H9 (cell line): ENCODE measurements around the gene CDYL2. TPM values are rescaled to one million over a fixed set of nuclear protein-coding genes. Genes with fewer than 3 reads are reported as not detected.

ENCODE experiments used
- DNase-seq: peaks from one replicate; pipeline ENCODE4 v3.0.0-alpha.2; 2017
- H2AFZ ChIP-seq: one replicate; pipeline ENCODE4 v1.6.1; 2013; ENCODE audit warnings: mild to moderate bottlenecking, low read length, control low read depth, moderate library complexity
- H2AK5ac ChIP-seq: 2 replicates; pipeline ENCODE4 v1.6.1; 2013; ENCODE audit warnings: low read length, control low read depth, mixed read lengths; ENCODE audit not compliant: insufficient read length
- H2BK120ac ChIP-seq: one replicate; pipeline ENCODE4 v1.6.1; 2013; ENCODE audit warnings: low read depth, mild to moderate bottlenecking, low read length, control low read depth, inconsistent platforms; ENCODE audit not compliant: poor library complexity, severe bottlenecking
- H2BK12ac ChIP-seq: 2 replicates; pipeline ENCODE4 v1.6.1; 2013; ENCODE audit warnings: low read length, control low read depth, mixed read lengths, low read depth; ENCODE audit not compliant: insufficient read length
- H2BK15ac ChIP-seq: 2 replicates; pipeline ENCODE4 v1.6.1; 2013; ENCODE audit warnings: low read depth, low read length, control low read depth
- H2BK20ac ChIP-seq: one replicate; pipeline ENCODE4 v1.6.1; 2013; ENCODE audit warnings: low read depth, mild to moderate bottlenecking, low read length, control low read depth, inconsistent platforms; ENCODE audit not compliant: poor library complexity, severe bottlenecking
- H2BK5ac ChIP-seq: 2 replicates; pipeline ENCODE4 v1.6.1; 2013; ENCODE audit warnings: low read length, control low read depth, mixed read lengths; ENCODE audit not compliant: insufficient read length
- H3K14ac ChIP-seq: 2 replicates; pipeline ENCODE4 v1.6.1; 2013; ENCODE audit warnings: low read length, control low read depth; ENCODE audit not compliant: insufficient read depth
- H3K18ac ChIP-seq: 2 replicates; pipeline ENCODE4 v1.6.1; 2013; ENCODE audit warnings: low read depth, mild to moderate bottlenecking, mixed read lengths, low read length, control low read depth; ENCODE audit not compliant: insufficient read length
- H3K23ac ChIP-seq: 2 replicates; pipeline ENCODE4 v1.6.1; 2013; ENCODE audit warnings: low read length, control low read depth, mixed read lengths, low read depth; ENCODE audit not compliant: insufficient read length
- H3K23me2 ChIP-seq: 2 replicates; pipeline ENCODE4 v1.6.1; 2013; ENCODE audit warnings: low read depth, mild to moderate bottlenecking, mixed read lengths, low read length, control low read depth; ENCODE audit not compliant: insufficient read length, poor library complexity, severe bottlenecking
- H3K27ac ChIP-seq: 2 replicates; pipeline ENCODE4 v1.5.1; 2013; ENCODE audit warnings: low read length, control low read depth, mixed read lengths, low read depth; ENCODE audit not compliant: insufficient read length
- H3K27me3 ChIP-seq: 2 replicates; pipeline ENCODE4 v1.6.1; 2013; ENCODE audit warnings: low read length, control low read depth, inconsistent platforms; ENCODE audit not compliant: insufficient read depth
- H3K4ac ChIP-seq: 2 replicates; pipeline ENCODE4 v1.6.1; 2013; ENCODE audit warnings: low read depth, mild to moderate bottlenecking, control low read depth, inconsistent platforms, low read length, moderate library complexity
- H3K4me1 ChIP-seq: 2 replicates; pipeline ENCODE4 v1.6.1; 2013; ENCODE audit warnings: low read length, control low read depth, inconsistent platforms; ENCODE audit not compliant: insufficient read depth
- H3K4me2 ChIP-seq: 2 replicates; pipeline ENCODE4 v1.6.1; 2013; ENCODE audit warnings: low read length, control low read depth, mixed read lengths; ENCODE audit not compliant: insufficient read length, insufficient read depth
- H3K56ac ChIP-seq: 2 replicates; pipeline ENCODE4 v1.6.1; 2013; ENCODE audit warnings: low read depth, mild to moderate bottlenecking, mixed read lengths, low read length, control low read depth; ENCODE audit not compliant: insufficient read length
- H3K79me1 ChIP-seq: 2 replicates; pipeline ENCODE4 v1.6.1; 2013; ENCODE audit warnings: low read depth, mild to moderate bottlenecking, moderate library complexity, low read length, control low read depth, inconsistent platforms; ENCODE audit not compliant: insufficient read depth, poor library complexity, severe bottlenecking
- H3K79me2 ChIP-seq: 2 replicates; pipeline ENCODE4 v1.6.1; 2013; ENCODE audit warnings: low read length, control low read depth, inconsistent platforms; ENCODE audit not compliant: insufficient read depth
- H3K9ac ChIP-seq: 2 replicates; pipeline ENCODE4 v1.6.1; 2013; ENCODE audit warnings: low read length, control low read depth, mixed read lengths; ENCODE audit not compliant: insufficient read length; ENCODE audit errors: extremely low read depth
- H3K9me3 ChIP-seq: one replicate; pipeline ENCODE4 v1.6.1; 2013; ENCODE audit warnings: low read depth, low read length, inconsistent platforms; ENCODE audit not compliant: control insufficient read depth
- H3T11ph ChIP-seq: one replicate; pipeline ENCODE4 v1.6.1; 2013; ENCODE audit warnings: mild to moderate bottlenecking, low read length, control low read depth, inconsistent platforms
- H4K20me1 ChIP-seq: one replicate; pipeline ENCODE4 v1.6.1; 2013; ENCODE audit not compliant: control insufficient read depth, insufficient read length, insufficient read depth
- H4K5ac ChIP-seq: 2 replicates; pipeline ENCODE4 v1.6.1; 2013; ENCODE audit warnings: low read depth, mild to moderate bottlenecking, mixed read lengths, low read length, control low read depth; ENCODE audit not compliant: insufficient read length
- H4K8ac ChIP-seq: replicated peaks from 2 replicates; pipeline ENCODE4 v1.6.1; 2013; ENCODE audit warnings: low read length, control low read depth, mixed read lengths, low read depth; ENCODE audit not compliant: insufficient read length
- H4K91ac ChIP-seq: 2 replicates; pipeline ENCODE4 v1.6.1; 2013; ENCODE audit warnings: low read depth, mild to moderate bottlenecking, moderate library complexity, mixed read lengths, low read length, control low read depth; ENCODE audit not compliant: insufficient read length
- H3K27ac Mint-ChIP-seq, 3 experiments: 2 replicates in 2 of 3; 3 replicates in 1 of 3; pipeline ENCODE4 v1.8.0; 2020 to 2021; ENCODE audit warnings: mixed read lengths in 3 of 3, mild to moderate bottlenecking in 1 of 3, moderate library complexity in 1 of 3
- H3K27me3 Mint-ChIP-seq: 2 replicates; pipeline ENCODE4 v1.8.0; 2021; ENCODE audit warnings: low read depth, mild to moderate bottlenecking, moderate library complexity, mixed read lengths
- H3K36me3 Mint-ChIP-seq, 3 experiments: 2 replicates in 2 of 3; 3 replicates in 1 of 3; pipeline ENCODE4 v1.8.0; 2020 to 2021; ENCODE audit warnings: low read depth in 3 of 3, mixed read lengths in 3 of 3; ENCODE audit not compliant: insufficient read depth in 1 of 3
- H3K4me1 Mint-ChIP-seq, 2 experiments: 2 replicates each; pipeline ENCODE4 v1.8.0; 2020; ENCODE audit warnings: mixed read lengths in 2 of 2
- H3K4me3 Mint-ChIP-seq, 2 experiments: 2 replicates in 1 of 2; 3 replicates in 1 of 2; pipeline ENCODE4 v1.8.0; 2020 to 2021; ENCODE audit warnings: mild to moderate bottlenecking in 2 of 2, mixed read lengths in 2 of 2, moderate library complexity in 1 of 2
- H3K9me3 Mint-ChIP-seq, 2 experiments: 2 replicates in 1 of 2; 3 replicates in 1 of 2; pipeline ENCODE4 v1.8.0; 2020; ENCODE audit warnings: mild to moderate bottlenecking in 2 of 2, mixed read lengths in 2 of 2, moderate library complexity in 1 of 2
- WGBS: extraction: QIAGEN DNeasy Blood & Tissue Kit; methylation state at CpG from one replicate; pipeline ENCODE4 v1.1.7; 2013; ENCODE audit warnings: missing lambda C conversion rate, low lambda C conversion rate, mixed read lengths; ENCODE audit not compliant: insufficient read length; ENCODE audit errors: extremely low coverage; 5-methylcytosine and 5-hydroxymethylcytosine counted together
- total RNA-seq: library from RNA; stranded (reverse); gene quantifications from 2 replicates; pipeline ENCODE4 v1.2.1, GENCODE V29; 2021
- TF ChIP-seq, protein P1 (sequence below): fragments of 200-600 bp; sonication (generic); conservative IDR thresholded peaks from 3 replicates; pipeline ENCODE4 v1.8.0; 2021; ENCODE audit warnings: antibody characterized with exemption, mild to moderate bottlenecking

Gene CDYL2
- total RNA-seq, 1 experiment from 2014 or later = 4.2 TPM

DNA sequence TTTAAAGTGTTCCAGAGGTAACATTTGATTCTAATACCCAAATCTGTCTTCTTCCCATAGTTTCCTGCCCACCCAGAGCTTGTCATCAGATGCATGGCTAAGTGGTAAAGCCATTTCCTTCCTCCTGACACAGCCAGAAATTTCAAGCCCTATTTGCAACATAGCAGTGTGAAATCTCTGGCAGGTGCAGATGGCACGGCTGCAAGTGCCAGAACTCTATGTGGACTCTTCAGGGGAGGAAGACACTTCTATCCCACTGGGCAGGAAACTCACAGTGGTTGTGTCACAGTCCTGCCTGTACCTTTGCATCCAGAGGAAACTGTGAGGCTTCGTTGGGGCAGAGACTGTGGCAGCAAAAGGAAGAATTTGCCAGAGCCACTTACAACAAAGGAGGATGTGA is 250.4 kb downstream of the CDYL2 start:
- Histone ChIP-seq H2AK5ac (no peak overlapping the region), H3K79me1 (no peaks in the 10 kb centered on the region), H3K79me2 (no peaks in the 10 kb centered on the region), H2BK5ac (no peak overlapping the region), H3K27ac (no peak overlapping the region), H3K9ac (no peak overlapping the region), H4K5ac (no peak overlapping the region), H4K8ac (no peak overlapping the region), H3K9me3 (no peaks in the 10 kb centered on the region), H3T11ph (no peak overlapping the region), H2BK120ac (no peak overlapping the region), H2BK20ac (no peak overlapping the region), H3K23me2 (no peaks in the 10 kb centered on the region), H4K91ac (no peak overlapping the region), H2AFZ (no peak overlapping the region), H3K4me1 (no peaks in the 10 kb centered on the region; the same call in 1 of the 2 replicates), H3K4ac (no peak overlapping the region), H2BK12ac (no peak overlapping the region), H3K4me2 (no peak overlapping the region), H3K56ac (no peak overlapping the region), H3K18ac (no peak overlapping the region), H2BK15ac (no peak overlapping the region), H3K23ac (no peak overlapping the region), H3K27me3 (no peaks in the 10 kb centered on the region), H3K14ac (no peak overlapping the region), H4K20me1 (no peaks in the 10 kb centered on the region)
- Mint-ChIP-seq H3K27ac (no peak overlapping the region), H3K36me3 (no peaks in the 10 kb centered on the region), H3K27me3 (peaks cover 5% of the 10 kb centered on the region), H3K4me1 (no peaks in the 10 kb centered on the region), H3K9me3 (no peaks in the 10 kb centered on the region), H3K4me3 (no peak overlapping the region)
- TF ChIP-seq, protein P1, sequence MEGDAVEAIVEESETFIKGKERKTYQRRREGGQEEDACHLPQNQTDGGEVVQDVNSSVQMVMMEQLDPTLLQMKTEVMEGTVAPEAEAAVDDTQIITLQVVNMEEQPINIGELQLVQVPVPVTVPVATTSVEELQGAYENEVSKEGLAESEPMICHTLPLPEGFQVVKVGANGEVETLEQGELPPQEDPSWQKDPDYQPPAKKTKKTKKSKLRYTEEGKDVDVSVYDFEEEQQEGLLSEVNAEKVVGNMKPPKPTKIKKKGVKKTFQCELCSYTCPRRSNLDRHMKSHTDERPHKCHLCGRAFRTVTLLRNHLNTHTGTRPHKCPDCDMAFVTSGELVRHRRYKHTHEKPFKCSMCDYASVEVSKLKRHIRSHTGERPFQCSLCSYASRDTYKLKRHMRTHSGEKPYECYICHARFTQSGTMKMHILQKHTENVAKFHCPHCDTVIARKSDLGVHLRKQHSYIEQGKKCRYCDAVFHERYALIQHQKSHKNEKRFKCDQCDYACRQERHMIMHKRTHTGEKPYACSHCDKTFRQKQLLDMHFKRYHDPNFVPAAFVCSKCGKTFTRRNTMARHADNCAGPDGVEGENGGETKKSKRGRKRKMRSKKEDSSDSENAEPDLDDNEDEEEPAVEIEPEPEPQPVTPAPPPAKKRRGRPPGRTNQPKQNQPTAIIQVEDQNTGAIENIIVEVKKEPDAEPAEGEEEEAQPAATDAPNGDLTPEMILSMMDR = no peak
- no peak for DNase-seq
- WGBS = no CpG with 5 or more reads among the region's 2 CpGs
